Brain pericyte (primary cell): Measurements from ENCODE around the gene RBP2.

Source experiments
- DNase-seq: peaks from one replicate; pipeline ENCODE4 v3.0.0-alpha.2; 2012; ENCODE audit warnings: low read depth, low spot score

RBP2 gene

GRCh38 chr3:139481116-139481515 lies 4.8 kb upstream of the RBP2 start:
- DNase-seq: no peak

DNA sequence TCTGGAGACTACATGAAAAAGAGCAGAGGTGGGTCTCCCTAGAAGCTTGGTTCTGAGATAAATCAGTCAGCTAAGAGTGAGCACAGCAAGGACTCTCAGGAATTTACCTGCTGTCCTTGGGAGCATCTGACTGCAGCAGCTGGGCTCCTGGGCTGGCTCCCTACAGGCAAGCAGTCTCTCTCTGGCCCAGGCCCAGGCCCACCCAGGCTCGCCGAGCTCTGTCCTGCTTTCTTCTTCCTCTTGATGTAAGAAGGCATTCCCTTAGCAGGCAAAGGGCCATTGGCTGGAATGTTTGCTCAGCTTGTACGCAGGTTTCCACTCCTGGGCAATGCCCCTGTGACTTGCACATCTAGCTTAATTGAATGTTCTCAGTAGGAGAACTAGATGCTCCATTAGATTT lies 4.3 kb upstream of the RBP2 start:
- DNase-seq: no peak

DNA sequence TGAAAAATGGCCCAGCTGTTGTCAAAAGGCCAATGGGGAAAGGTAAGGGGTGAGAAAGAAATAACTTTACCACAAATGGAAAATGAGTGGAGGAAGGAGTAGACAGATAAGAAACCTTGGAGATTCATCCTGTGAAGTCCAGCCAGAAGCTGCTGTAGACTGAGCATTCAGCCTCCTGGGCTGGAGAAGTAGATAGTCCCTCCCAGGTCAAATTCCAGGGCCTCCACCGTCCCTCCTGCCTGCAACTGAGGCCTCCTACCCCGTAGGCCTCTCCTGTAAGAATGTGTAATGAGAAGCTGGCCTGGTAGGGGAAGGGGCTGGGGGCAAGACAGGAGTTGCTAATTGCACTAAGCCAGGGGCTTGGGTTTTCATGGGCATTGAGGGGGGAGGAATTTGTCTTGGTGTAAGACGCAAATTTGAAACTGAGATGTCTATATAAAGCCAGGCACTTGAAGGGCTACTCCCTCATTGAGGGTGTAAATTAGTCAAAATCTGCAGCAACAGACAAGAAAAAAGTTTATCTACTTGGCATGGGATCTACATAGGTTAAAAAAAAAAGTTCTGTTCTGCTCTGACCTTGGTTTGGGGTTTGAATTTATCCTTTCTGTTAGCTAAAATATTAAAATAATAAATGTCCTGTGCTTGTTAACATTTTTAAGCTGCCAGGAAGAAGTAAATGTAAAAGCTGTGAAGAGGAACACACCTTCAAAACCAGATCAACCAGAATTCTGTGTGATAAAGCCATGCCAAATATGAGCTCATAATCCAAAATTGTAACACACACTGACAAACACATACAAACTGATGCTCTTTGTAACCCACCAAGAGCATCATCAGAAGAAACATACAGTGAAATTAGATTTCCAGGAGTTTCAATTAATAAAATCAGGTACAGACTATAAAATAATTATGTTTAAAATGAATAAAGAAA lies 1.7 kb upstream of the RBP2 start:
- no peak for DNase-seq

- no peak for DNase-seq
Observed at GRCh38 chr3:139473155-139473771, 3.1 kb downstream of the RBP2 start.

GRCh38 chr3:139472380-139473010 lies 3.8 kb downstream of the RBP2 start:
- DNase-seq: no peak

GRCh38 chr3:139470199-139470598 lies 6.1 kb downstream of the RBP2 start:
- no peak for DNase-seq

DNA sequence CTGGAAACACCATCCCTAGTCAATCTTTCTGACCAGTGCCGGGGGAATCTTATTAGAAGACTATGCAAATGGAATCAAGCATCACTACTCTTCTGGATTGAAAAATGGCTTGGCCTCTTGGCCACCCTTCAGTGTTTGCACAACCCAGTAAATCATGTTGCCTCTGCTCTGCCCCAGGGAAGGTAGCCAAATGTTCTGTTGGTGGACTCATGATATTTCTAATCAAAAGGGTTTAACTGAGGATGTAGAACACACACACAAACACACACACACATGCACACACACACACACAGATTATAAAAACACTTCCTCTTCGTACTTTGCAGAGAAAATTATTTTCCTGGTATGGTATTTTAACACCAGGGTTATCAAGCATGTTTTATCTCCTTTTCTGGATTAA lies 7.9 kb downstream of the RBP2 start:
- no peak for DNase-seq

DNA sequence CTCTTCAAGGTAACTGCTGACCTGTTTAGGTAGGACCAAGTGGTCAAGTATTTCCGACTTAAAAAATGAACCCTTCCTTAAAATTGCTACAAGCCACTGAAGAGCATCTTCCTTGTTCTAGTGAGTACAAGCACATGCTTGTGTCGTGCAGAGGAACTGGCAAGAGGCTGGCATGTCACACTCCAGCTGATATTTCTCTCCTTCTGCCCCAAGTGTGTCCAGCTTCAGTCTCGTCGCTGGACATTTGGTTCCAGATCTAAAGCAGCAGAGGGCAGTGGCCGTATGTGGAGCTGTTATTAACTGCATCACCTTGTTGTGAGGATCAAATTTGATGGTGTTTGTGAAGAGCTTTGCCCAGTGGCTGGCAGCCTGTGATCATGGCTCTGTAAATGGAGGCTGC lies 10.0 kb downstream of the RBP2 start:
- DNase-seq: no peak

- no peak for DNase-seq
Observed at GRCh38 chr3:139465636-139466035, 10.7 kb downstream of the RBP2 start.

DNA sequence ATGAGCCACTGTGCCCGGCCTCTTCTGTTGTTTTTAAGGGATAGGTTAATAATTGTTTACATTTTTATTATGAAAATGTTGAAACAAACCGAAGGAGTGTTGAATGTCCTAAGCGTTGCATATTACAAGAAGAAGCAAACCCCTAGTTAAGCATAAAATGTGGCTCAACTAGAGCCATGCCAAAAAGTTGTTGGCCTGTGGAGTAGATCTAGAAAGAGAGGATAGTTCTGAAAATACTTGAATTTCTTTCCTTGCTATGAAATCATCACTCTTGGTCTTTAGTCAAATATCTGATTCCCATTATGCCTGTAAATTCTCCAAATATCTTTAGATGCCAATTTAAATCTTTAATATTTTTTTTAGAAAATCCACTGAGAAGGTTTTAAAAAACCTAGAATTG lies 12.8 kb downstream of the RBP2 start:
- no peak for DNase-seq

GRCh38 chr3:139460529-139460928 lies 15.8 kb downstream of the RBP2 start:
- no peak for DNase-seq

- DNase-seq: no peak
Observed at GRCh38 chr3:139460076-139460475, 16.2 kb downstream of the RBP2 start.

DNA sequence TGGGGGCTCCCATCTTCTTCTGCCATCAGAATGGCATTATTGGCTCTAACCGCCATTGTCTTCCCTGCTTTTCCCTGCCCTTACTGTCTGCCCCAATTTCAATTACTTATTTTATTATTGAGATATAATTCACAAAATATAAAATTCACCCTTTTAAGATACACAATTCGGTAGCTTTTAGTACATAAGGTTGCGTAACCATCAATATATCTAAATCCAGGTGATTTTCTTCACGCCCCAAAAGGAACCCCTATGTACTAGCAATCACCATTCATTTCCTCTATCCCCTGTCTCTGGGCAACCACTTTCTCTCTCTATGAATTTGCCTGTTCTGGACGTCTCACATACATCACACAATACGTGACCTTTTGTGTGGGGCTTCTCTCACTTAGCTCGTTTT lies 18.0 kb downstream of the RBP2 start:
- DNase-seq: no peak

DNA sequence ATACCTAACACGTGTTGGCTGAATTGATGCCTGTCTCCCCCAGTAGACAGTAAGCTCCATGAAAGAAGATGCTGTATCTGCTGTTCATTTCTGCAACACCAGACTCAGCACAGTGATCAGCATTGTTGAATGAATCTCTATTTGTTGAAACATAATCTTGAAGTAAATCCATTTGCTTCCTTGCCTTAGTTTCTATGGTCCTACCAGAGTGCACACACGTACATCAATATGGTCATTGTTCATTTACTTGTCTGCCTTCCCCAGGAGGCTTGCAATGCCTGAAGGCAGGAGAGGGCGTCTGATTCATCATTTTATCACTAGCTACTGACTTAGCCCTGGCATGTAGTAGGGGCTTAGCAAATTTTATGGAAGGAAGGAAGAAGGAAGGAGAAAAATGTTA lies 19.2 kb downstream of the RBP2 start:
- DNase-seq: no peak

DNA sequence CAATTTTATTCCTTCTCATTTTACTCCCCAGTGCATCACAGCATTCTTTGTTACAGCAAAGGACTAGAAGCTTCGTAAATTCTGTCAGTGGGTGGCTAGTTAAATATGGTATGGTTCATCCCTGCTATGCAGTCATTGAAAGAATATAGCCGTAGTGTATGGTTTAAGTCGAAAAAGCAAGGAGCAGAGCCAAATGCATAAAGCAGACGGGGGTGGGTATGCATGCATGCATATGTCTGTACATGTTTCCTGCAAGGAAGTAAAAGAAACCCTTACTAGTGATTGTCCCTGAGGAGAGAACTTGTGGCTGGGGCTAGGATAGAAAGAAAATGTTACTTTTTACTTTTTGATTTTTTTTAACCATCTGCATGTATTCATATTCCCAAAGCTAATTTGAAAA lies 19.9 kb downstream of the RBP2 start:
- no peak for DNase-seq

DNA sequence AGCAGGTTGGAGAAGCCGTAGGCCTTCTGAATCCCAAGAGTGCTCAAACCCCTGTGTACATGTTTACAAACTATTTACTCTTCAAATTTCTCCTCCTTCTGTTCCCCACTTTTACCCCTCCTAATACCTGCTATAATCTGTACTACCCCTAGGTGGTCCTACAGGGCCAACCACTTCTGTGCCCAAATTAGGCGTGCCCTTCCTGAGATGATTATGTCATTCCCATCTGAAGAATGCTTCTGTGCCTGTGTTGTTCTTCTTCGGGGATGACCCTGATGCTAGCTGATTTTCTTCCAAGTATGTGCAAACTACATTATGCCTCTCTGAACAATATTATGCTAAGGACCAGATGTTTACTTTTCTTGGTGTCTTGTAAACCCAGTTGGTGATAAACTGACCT lies 20.5 kb downstream of the RBP2 start:
- DNase-seq: no peak

GRCh38 chr3:139455206-139455605 lies 21.1 kb downstream of the RBP2 start:
- no peak for DNase-seq

DNA sequence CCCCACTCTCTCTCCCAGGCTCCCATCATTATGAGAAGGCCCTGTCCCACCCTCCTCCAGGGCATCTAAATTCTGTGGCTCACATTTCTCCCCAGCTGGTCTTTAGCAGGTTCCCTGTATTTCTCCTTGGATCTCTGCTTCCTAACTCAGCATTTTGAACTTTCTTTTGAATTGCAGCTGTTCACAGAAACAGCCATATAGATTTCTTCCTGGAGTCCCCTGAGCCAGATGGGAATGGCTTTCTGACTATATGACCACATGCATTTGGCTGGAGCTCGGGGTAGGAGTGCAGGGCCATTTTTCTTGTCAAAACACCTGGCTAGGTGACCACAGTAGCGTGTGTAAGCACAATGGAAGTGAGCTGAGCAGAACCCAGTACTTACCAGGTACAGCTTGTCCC lies 22.0 kb downstream of the RBP2 start:
- no peak for DNase-seq

GRCh38 chr3:139450159-139450558 lies 26.2 kb downstream of the RBP2 start:
- DNase-seq: no peak

- DNase-seq: no peak
Observed at GRCh38 chr3:139449566-139449965, 26.8 kb downstream of the RBP2 start.

DNA sequence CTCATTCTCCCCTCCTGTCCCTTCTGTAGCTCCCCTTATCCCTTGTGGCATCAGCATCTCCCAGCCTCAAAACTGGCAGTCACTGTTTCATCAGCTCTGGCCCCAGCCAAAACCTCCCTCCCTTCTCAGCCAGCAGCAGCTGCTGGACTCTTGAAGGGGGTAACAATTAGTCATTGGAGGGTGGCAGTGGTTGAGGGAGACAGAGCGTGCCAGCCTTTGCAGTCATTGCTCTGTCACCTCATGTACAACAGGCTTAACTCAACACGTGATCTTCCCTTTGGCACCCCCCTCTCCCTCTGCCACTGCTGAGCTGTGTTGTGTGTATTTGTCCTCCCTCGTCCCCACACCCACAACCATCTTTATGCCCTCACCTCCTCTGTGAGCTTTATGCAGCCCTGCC lies 28.2 kb downstream of the RBP2 start:
- DNase-seq: no peak

DNA sequence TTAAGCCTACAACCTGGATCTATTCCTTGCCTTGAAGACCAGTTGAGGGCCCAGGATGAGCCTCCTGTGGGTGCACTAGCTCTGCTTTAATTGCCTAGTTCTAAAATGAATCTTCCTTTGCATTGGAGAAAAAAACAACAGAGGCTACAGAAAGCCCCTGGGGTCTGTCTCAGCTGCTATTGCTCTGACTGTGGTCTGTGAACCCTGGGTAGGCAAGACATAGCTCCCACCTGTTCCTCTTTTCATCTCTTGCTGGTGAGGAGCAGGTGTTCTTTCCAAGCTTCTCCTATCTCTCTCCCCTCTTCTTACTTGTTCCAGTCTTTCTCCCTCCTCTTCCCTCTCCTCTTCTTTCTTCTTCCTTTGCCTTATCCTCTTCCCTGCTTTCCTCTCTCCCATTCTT lies 28.8 kb downstream of the RBP2 start:
- no peak for DNase-seq

- DNase-seq: no peak
Observed at GRCh38 chr3:139444446-139444845, 31.9 kb downstream of the RBP2 start.
